GM12892 (cell line): ENCODE data around the gene PVALEF.

ENCODE experiments used
- DNase-seq: peaks from one replicate; pipeline ENCODE4 v3.0.0; 2011; ENCODE audit not compliant: insufficient read length
- FAIRE-seq: peaks from 2 replicates; lab custom pipeline; 2011; peaks lifted over from hg19 to GRCh38; lab: Jason Lieb, UNC
- POLR2A ChIP-seq: IDR thresholded peaks from 2 replicates; pipeline ENCODE4 v1.6.1; 2011; ENCODE audit warnings: low read depth, low read length, control low read depth
- POLR2AphosphoS5 ChIP-seq: IDR thresholded peaks from 2 replicates; pipeline ENCODE4 v1.6.1; 2011; ENCODE audit warnings: low read depth, low read length, control low read depth
- TAF1 ChIP-seq: IDR thresholded peaks from 2 replicates; pipeline ENCODE4 v1.6.1; 2011; ENCODE audit warnings: low read depth, mild to moderate bottlenecking, control low read depth, low read length, borderline replicate concordance

The PVALEF gene

GRCh38 chr17:81169870-81170309, 4.6 kb downstream of the PVALEF start:
- no peak for DNase-seq
- FAIRE-seq = peak; percentile 33
- TF ChIP-seq POLR2AphosphoS5 = no peak
- TF ChIP-seq TAF1 = no peak

GRCh38 chr17:81170727-81171494, 5.6 kb downstream of the PVALEF start:
- no peak for TF ChIP-seq TAF1
- no peak for TF ChIP-seq POLR2A
- no peak for TF ChIP-seq POLR2AphosphoS5
- DNase-seq (no peak), FAIRE-seq (no peak)

GRCh38 chr17:81171941-81172340, 6.6 kb downstream of the PVALEF start:
- TF ChIP-seq POLR2A (no peak), POLR2AphosphoS5 (no peak)
- FAIRE-seq (no peak), DNase-seq (no peak)

GRCh38 chr17:81173052-81173761, 7.9 kb downstream of the PVALEF start:
- FAIRE-seq (no peak), DNase-seq (no peak)
- no peak for TF ChIP-seq POLR2AphosphoS5
- no peak for TF ChIP-seq POLR2A
- TF ChIP-seq TAF1 = no peak

DNA sequence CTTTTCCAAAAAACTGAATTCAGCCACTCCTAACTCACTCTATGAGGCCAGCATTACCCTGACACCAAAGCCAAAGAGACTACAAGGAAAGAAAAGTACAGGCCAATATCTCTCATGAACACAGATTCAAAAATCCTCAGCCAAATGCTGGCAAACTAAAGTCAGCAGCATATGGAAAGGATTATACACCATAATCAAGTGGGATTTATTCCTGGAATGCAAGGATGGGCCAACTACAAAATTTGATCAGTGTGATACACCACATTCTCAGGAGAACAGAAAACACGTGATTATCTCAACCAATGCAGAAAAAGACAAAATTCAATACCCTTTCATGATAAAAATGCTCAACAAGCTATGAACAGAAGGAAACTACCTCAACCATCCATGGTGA, 8.5 kb downstream of the PVALEF start:
- FAIRE-seq (no peak), DNase-seq (no peak)
- TF ChIP-seq POLR2AphosphoS5 (no peak), TAF1 (no peak), POLR2A (no peak)

- TF ChIP-seq POLR2AphosphoS5 (no peak), POLR2A (no peak), TAF1 (no peak)
- FAIRE-seq (no peak), DNase-seq (no peak)
Measured at GRCh38 chr17:81176666-81177065, 11.4 kb downstream of the PVALEF start.

- FAIRE-seq (no peak), DNase-seq (no peak)
- TF ChIP-seq POLR2A (no peak), TAF1 (no peak), POLR2AphosphoS5 (no peak)
Measured at GRCh38 chr17:81178136-81179091, 13.1 kb downstream of the PVALEF start.

DNA sequence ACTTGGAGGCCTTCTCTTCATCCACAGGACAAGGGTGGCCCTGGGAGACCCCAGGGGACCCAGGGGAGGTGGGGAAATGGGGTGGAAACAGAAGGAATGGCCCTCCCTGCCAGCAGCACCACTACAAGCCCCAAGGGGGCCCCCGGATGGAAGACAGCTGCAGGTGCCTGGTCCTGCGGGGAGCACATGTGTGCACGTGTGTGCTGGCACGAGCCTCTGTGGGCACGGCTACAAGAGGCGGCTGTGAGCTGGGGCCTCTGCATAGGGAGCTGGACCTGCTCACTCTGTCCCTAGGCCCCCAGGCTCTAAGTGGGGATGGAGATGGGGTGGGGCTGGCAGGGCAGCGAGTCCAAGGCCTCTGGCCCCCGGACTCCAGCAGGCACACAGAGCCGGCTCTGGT, 13.9 kb downstream of the PVALEF start:
- FAIRE-seq (no peak), DNase-seq (no peak)
- TF ChIP-seq TAF1 (no peak), POLR2AphosphoS5 (no peak), POLR2A (no peak)

- TF ChIP-seq POLR2AphosphoS5 (no peak), TAF1 (no peak), POLR2A (no peak)
- no peak for FAIRE-seq
Measured at GRCh38 chr17:81179861-81180260, 14.6 kb downstream of the PVALEF start.

DNA sequence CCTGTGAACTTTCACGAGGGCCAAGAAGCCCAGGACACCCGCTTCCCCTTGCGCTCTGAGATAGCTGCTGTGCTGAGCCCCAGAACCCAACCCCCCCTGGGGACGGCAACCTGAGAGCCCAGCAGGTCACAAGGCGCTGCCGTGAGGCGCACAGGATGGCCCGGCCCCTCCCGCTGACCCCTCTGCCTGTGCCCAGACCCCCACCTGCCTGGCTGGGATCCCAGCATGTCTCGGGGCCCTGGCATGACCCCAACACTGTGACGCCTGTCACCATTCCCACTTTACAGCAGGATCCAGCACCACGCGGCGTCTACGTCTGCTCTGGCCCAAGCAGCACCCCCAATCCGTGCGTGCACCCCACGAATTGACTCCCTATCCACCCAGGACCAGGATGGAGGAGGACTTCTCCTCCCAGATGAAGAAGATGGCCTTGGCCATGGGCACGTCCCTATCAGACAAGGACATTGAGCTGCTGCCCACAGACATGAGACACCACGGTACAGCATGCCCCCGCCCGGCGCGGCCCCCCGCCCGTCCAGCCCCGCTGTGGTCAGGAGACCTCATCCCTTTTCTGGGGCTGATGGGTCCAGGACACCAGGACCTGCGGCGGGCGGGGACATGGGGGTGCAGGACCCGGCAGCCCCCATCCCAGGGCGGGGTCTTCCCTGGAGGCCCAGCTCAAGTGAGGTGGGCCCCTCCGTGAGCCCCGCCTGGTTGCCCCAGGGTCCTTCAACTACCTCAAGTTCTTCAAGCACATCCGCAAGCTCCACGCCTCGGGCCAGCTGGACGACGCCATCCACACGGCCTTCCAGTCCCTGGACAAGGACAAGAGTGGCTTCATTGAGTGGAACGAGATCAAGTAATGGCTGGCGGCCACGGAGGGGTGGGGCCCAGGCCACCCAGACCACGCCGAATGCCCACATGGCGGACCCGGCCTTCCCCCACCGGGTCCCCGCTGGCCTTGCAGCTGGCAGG, 15.8 kb downstream of the PVALEF start:
- DNase-seq (no peak), FAIRE-seq (no peak)
- TF ChIP-seq POLR2A = no peak
- no peak for TF ChIP-seq TAF1
- no peak for TF ChIP-seq POLR2AphosphoS5

More at GRCh38 chr17:81179861-81180260, 14.6 kb downstream of the PVALEF start:
- no peak for DNase-seq
